Endothelial cell of umbilical vein (primary cell): ENCODE data around the gene UVSSA. TPM values are rescaled to one million over a fixed set of nuclear protein-coding genes. Genes with fewer than 3 reads are reported as not detected.

Experiments used
- BruUV-seq: library from RNA; stranded (reverse); fragments of 400-500 nt; replicated peaks from 2 replicates; lab custom pipeline; 2021; lab: Mats Ljungman, UMichigan
- CTCF ChIA-PET: fragments of 300-600, 350-600 bp; sonication (Branson Sonifier 250); formaldehyde crosslinking; loops from one replicate; lab custom pipeline; 2021; ENCODE audit warnings: antibody characterized with exemption, inconsistent platforms; lab: Charles Lee
- POLR2A ChIA-PET: fragments of 300-600, 350-600 bp; sonication (Branson Sonifier 250); formaldehyde crosslinking; loops from one replicate; lab custom pipeline; 2021; ENCODE audit warnings: antibody characterized with exemption, inconsistent platforms; lab: Charles Lee
- DNase-seq: peaks from one replicate; pipeline ENCODE4 v3.0.0-alpha.2; 2011; ENCODE audit warnings: low read depth, low spot score
- FAIRE-seq: peaks from 2 replicates; lab custom pipeline; 2011; peaks lifted over from hg19 to GRCh38; lab: Jason Lieb, UNC
- H2AFZ ChIP-seq: 2 replicates; pipeline ENCODE4 v1.6.0; 2012; ENCODE audit warnings: low read depth, low read length, control low read depth, inconsistent platforms
- H3K27ac ChIP-seq: 2 replicates; pipeline ENCODE4 v1.5.1; 2011; ENCODE audit warnings: low read depth, mild to moderate bottlenecking, control low read depth, low read length, moderate library complexity; ENCODE audit not compliant: insufficient read depth
- H3K27me3 ChIP-seq, 2 experiments: 2 replicates each; pipeline versions ENCODE4 v1.6.0 to v1.6.1; 2011; ENCODE audit warnings: low read length in 2 of 2, mixed read lengths in 1 of 2; ENCODE audit not compliant: control insufficient read depth in 2 of 2, insufficient read depth in 2 of 2
- H3K36me3 ChIP-seq, 2 experiments: 2 replicates in 1 of 2; 3 replicates in 1 of 2; pipeline ENCODE4 v1.5.1; 2011; ENCODE audit warnings: low read length in 2 of 2, mild to moderate bottlenecking in 1 of 2, moderate library complexity in 1 of 2; ENCODE audit not compliant: control insufficient read depth in 2 of 2, insufficient read depth in 2 of 2; ENCODE audit errors: extremely low read depth in 1 of 2
- H3K4me1 ChIP-seq: 3 replicates; pipeline ENCODE4 v1.5.1; 2011; ENCODE audit warnings: mild to moderate bottlenecking, low read length; ENCODE audit not compliant: control insufficient read depth, insufficient read depth; ENCODE audit errors: extremely low read depth
- H3K4me2 ChIP-seq: 2 replicates; pipeline ENCODE4 v1.6.1; 2011; ENCODE audit warnings: low read length, control low read depth, mixed read lengths; ENCODE audit not compliant: insufficient read depth
- H3K4me3 ChIP-seq, 3 experiments: fragments of 200-600 bp in 1 of 3; sonication (generic), shearing (Covaris generic) in 1 of 3; replicated peaks in 1 of 3; 2 replicates each; pipeline ENCODE4 v1.5.1; 2011 to 2016; ENCODE audit warnings: control low read depth in 3 of 3, low read length in 3 of 3, mild to moderate bottlenecking in 2 of 3, inconsistent platforms in 1 of 3, low read depth in 1 of 3, moderate library complexity in 1 of 3; ENCODE audit not compliant: insufficient read depth in 1 of 3
- H3K79me2 ChIP-seq: 2 replicates; pipeline ENCODE4 v1.6.0; 2012; ENCODE audit warnings: low read length, inconsistent platforms; ENCODE audit not compliant: control insufficient read depth, insufficient read depth
- H3K9ac ChIP-seq: replicated peaks from 2 replicates; pipeline ENCODE3; 2011; ENCODE audit warnings: low read length, control low read depth; ENCODE audit not compliant: insufficient read depth; ENCODE audit errors: extremely low read depth
- H3K9me1 ChIP-seq: replicated peaks from 3 replicates; pipeline ENCODE4 v1.6.0; 2011; ENCODE audit warnings: mild to moderate bottlenecking, low read length; ENCODE audit not compliant: control insufficient read depth, insufficient read depth; ENCODE audit errors: extremely low read depth
- H3K9me3 ChIP-seq: replicated peaks from 2 replicates; pipeline ENCODE4 v1.5.1; 2012; ENCODE audit warnings: low read length, inconsistent platforms; ENCODE audit not compliant: control insufficient read depth, insufficient read depth
- H4K20me1 ChIP-seq: replicated peaks from 2 replicates; pipeline ENCODE3; 2011; ENCODE audit warnings: mild to moderate bottlenecking, low read length; ENCODE audit not compliant: control insufficient read depth, insufficient read depth; ENCODE audit errors: extremely low read depth
- EZH2 ChIP-seq: IDR thresholded peaks from 2 replicates; pipeline ENCODE4 v1.6.1; 2012; ENCODE audit warnings: borderline replicate concordance, low read depth, mild to moderate bottlenecking, moderate library complexity, low read length, inconsistent platforms; ENCODE audit not compliant: severe bottlenecking
- FOS ChIP-seq: IDR thresholded peaks from 2 replicates; pipeline ENCODE4 v1.6.1; 2011; ENCODE audit warnings: mild to moderate bottlenecking, low read length, moderate library complexity, borderline replicate concordance; ENCODE audit not compliant: insufficient read depth
- GATA2 ChIP-seq: IDR thresholded peaks from 2 replicates; pipeline ENCODE4 v1.7.0; 2011; ENCODE audit warnings: low read depth, mild to moderate bottlenecking, moderate library complexity, mixed read lengths, low read length; ENCODE audit not compliant: insufficient read length, insufficient read depth
- JUN ChIP-seq: IDR thresholded peaks from 2 replicates; pipeline ENCODE4 v1.6.1; 2011; ENCODE audit warnings: borderline replicate concordance, low read depth; ENCODE audit not compliant: insufficient read length, insufficient read depth
- MYC ChIP-seq: IDR thresholded peaks from one replicate; pipeline ENCODE4 v1.6.1; 2011; ENCODE audit warnings: mild to moderate bottlenecking, low read depth, low read length
- POLR2A ChIP-seq: IDR thresholded peaks from 2 replicates; pipeline ENCODE4 v1.6.1; 2012; ENCODE audit warnings: low read depth, mild to moderate bottlenecking, control low read depth, low read length
- POLR2AphosphoS5 ChIP-seq: IDR thresholded peaks from 2 replicates; pipeline ENCODE4 v1.6.1; 2012; ENCODE audit warnings: low read depth, mild to moderate bottlenecking, control low read depth, low read length, moderate library complexity; ENCODE audit not compliant: insufficient read depth
- dilution Hi-C: fragments of 300-500 bp; cut with MboI; formaldehyde crosslinking; loops from one replicate; pipeline ENCODE4 v1.15.0; 2019; ENCODE audit warnings: low sequenced_read_pairs; ENCODE audit not compliant: extremely low pct_ligation_motif_present
- intact Hi-C: fragments of 100-400 bp; cut with micrococcal nuclease; formaldehyde crosslinking; loops from one replicate; pipeline ENCODE4 v1.10.0; 2022
- polyA plus RNA-seq, 4 experiments: library from polyadenylated mRNA; depleted of rRNA in 3 of 4; stranded (reverse) in 3 of 4; unstranded in 1 of 4; fragments of >200 nt; gene quantifications; 2 replicates each; pipeline versions ENCODE4 v1.2.1 to v1.2.3, GENCODE V29; 2011 to 2012; ENCODE audit warnings: missing spikeins in 1 of 4
- total RNA-seq: library from RNA; stranded (reverse); gene quantifications from 2 replicates; pipeline ENCODE4 v1.2.3, GENCODE V29; 2021
- TF ChIP-seq, protein P1 (sequence below), 2 donors: IDR thresholded peaks; 1 replicate in 1 of 2; 2 replicates in 1 of 2; pipeline ENCODE4 v1.5.1; 2011; ENCODE audit warnings: low read length in 2 of 2, mild to moderate bottlenecking in 2 of 2, moderate library complexity in 2 of 2, control low read depth in 1 of 2, inconsistent platforms in 1 of 2, low read depth in 1 of 2; ENCODE audit not compliant: insufficient read depth in 1 of 2; ENCODE audit errors: extremely low read depth in 1 of 2
- TF ChIP-seq, protein P2 (sequence below): IDR thresholded peaks from 2 replicates; pipeline ENCODE4 v1.6.1; 2011; ENCODE audit not compliant: insufficient read depth, insufficient read length

UVSSA gene
- total and polyA plus RNA-seq, 2 donors (not counting 3 experiments of a cell fraction or from before 2014, with no cell fraction given): 7.1 to 14.9 TPM

DNA sequence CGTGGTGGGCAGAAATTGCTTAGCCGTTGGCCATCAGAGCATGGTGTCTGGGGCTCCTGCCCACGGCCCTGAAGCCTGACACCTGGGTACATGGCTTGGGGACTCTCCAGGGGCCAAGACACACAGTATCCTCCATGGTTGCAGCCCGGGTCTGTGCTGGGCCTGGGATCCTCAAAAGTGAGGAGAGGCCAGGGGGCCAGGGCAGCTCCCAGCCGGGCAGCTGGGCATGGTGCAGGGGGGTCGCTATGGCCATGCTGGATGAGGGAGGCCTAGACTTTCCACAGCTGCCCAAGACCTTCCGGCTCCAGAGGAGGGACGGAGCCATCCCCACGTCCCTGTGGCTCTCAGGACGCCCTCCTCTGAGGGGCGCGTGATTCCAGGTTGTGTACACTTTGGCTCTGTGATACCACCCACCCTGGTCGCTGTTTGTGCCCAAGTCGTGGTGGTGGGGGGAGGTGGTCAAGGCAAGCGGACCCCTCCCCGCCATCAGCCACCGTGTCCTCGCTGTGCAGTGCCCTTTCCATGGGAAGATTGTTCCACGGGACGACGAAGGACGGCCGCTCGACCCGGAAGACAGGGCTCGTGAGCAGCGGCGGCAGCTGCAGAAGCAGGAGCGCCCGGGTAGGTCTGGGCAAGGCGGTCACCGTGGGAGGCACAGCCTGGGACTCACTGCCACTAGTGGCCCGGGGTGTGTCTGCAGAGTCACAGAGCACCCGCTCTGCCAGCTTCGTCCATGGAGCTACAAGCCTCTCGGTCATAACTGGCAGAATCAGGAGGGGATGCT, 33.6 kb downstream of the UVSSA start:
- no peaks in the 10 kb centered on the region for H3K36me3 ChIP-seq
- dilution Hi-C loops (no loop called here), intact Hi-C loops (no loop called here)
- no peak overlapping the region for H3K9ac ChIP-seq
- no peaks in the 10 kb centered on the region for H3K79me2 ChIP-seq
- no peak overlapping the region for H2AFZ ChIP-seq
- TF ChIP-seq, protein P1, sequence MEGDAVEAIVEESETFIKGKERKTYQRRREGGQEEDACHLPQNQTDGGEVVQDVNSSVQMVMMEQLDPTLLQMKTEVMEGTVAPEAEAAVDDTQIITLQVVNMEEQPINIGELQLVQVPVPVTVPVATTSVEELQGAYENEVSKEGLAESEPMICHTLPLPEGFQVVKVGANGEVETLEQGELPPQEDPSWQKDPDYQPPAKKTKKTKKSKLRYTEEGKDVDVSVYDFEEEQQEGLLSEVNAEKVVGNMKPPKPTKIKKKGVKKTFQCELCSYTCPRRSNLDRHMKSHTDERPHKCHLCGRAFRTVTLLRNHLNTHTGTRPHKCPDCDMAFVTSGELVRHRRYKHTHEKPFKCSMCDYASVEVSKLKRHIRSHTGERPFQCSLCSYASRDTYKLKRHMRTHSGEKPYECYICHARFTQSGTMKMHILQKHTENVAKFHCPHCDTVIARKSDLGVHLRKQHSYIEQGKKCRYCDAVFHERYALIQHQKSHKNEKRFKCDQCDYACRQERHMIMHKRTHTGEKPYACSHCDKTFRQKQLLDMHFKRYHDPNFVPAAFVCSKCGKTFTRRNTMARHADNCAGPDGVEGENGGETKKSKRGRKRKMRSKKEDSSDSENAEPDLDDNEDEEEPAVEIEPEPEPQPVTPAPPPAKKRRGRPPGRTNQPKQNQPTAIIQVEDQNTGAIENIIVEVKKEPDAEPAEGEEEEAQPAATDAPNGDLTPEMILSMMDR (IDR thresholded peaks at IDR 0.05; ENCODE audit: extremely low read depth in 1 of 2, insufficient read depth in 1 of 2, low read depth in 1 of 2, low read length in 2 of 2): no peak
- TF ChIP-seq, protein P2, sequence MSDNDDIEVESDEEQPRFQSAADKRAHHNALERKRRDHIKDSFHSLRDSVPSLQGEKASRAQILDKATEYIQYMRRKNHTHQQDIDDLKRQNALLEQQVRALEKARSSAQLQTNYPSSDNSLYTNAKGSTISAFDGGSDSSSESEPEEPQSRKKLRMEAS: no peak
- TF ChIP-seq POLR2A: no peak
- TF ChIP-seq JUN: no peak
- TF ChIP-seq MYC: no peak
- no peak for TF ChIP-seq GATA2
- TF ChIP-seq EZH2: no peak
- TF ChIP-seq POLR2AphosphoS5: no peak
- TF ChIP-seq FOS: no peak
- BruUV-seq: no TSS peak
- FAIRE-seq (no peak), DNase-seq (no peak)
- no peak overlapping the region for H3K4me2 ChIP-seq
- H3K4me3 ChIP-seq: no peak overlapping the region
- H3K27ac ChIP-seq: no peak overlapping the region
- no peaks in the 10 kb centered on the region for H3K9me1 ChIP-seq
- H4K20me1 ChIP-seq: no peaks in the 10 kb centered on the region
- POLR2A ChIA-PET: no interaction called here
- H3K9me3 ChIP-seq: no peaks in the 10 kb centered on the region
- H3K4me1 ChIP-seq: no peaks in the 10 kb centered on the region
- CTCF ChIA-PET: no interaction called here
- H3K27me3 ChIP-seq: no peaks in the 10 kb centered on the region
